ENCODE measurements around the gene MYL7. TPM values are rescaled to one million over a fixed set of nuclear protein-coding genes. Genes with fewer than 3 reads are reported as not detected.
A peak's percentile ranks its signal among the peaks of the same experiment; 100 is the strongest.

MYL7 gene
- total and polyA plus RNA-seq, 10 donors, result 0.22 to 1.6 TPM; not detected in 8

DNA sequence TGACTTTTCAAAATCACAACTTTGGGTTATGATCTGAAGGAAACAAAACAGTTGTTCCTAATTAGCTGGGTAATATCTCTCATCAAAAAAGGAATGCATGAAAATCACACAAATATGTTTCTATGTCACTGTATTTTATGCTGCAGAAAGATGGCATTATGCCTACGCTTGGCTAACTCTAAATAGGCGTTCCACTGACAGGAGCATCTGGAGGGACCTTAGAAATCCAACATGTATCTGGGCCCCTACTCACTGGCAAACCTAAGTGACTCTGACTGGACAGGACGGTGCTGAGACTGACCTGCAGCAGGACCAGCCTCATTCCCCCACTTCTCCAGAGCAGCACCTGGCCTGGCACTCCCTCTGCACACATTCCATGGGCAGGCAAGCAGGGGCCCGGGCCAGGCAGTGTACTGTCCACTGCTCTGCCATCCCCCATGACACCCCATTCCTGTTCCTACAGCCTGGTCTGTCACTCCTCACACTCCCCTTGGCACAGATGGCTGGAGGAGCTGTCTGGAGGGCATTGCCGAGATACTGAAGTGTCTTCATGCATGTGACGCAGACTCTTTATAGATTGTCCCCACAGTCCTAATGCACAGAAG is 2.6 kb upstream of the MYL7 start:
- Histone ChIP-seq H3K36me3 (no peaks in the 10 kb centered on the region), H3K4me3 (no peak overlapping the region), H3K27me3 (replicated peaks in 1 of 7) (peaks cover 0 to 28% (median 7%) of the 10 kb centered on the region in 7 donors), H3K4me1 (peaks cover 5 to 21% (median 16%) of the 10 kb centered on the region in 6 donors), H3K27ac (no peak overlapping the region), H3K9me3 (no peaks in the 10 kb centered on the region)
- TF ChIP-seq POLR2AphosphoS5 (IDR thresholded peaks at IDR 0.05) (no peak), POLR2A (IDR thresholded peaks at IDR 0.05) (no peak), CTCF (IDR thresholded peaks at IDR 0.05 in 8 of 11, conservative IDR thresholded peaks at IDR 0.05 in 3 of 11) (no peak)
- intact Hi-C loops (cut with DNase I; ENCODE audit: low total_unique reads), result no loop called here
- WGBS, 5 donors, result 83 to 93% (median 90%) methylated on average over 6 of the region's 6 CpGs
- peak; percentile 49 for DNase-seq

- Histone ChIP-seq H3K4me3 (no peak overlapping the region), H3K4me1 (peaks cover 5 to 21% (median 16%) of the 10 kb centered on the region in 6 donors), H3K36me3 (no peaks in the 10 kb centered on the region), H3K9me3 (no peaks in the 10 kb centered on the region), H3K27ac (no peak overlapping the region), H3K27me3 (replicated peaks in 1 of 7) (peaks cover 0 to 28% (median 7%) of the 10 kb centered on the region in 7 donors)
- intact Hi-C loops (cut with DNase I; ENCODE audit: low total_unique reads), result no loop called here
- DNase-seq, result peak; percentile 64
- no peak for TF ChIP-seq POLR2AphosphoS5 (IDR thresholded peaks at IDR 0.05)
- TF ChIP-seq POLR2A (IDR thresholded peaks at IDR 0.05), result no peak
- TF ChIP-seq CTCF (IDR thresholded peaks at IDR 0.05 in 8 of 11, conservative IDR thresholded peaks at IDR 0.05 in 3 of 11), result no peak
- 94 to 100% (median 95%) methylated on average over 4 of the region's 4 CpGs for WGBS, 5 donors
Measured at GRCh38 chr7:44142028-44142427, 896 bp upstream of the MYL7 start.

DNA sequence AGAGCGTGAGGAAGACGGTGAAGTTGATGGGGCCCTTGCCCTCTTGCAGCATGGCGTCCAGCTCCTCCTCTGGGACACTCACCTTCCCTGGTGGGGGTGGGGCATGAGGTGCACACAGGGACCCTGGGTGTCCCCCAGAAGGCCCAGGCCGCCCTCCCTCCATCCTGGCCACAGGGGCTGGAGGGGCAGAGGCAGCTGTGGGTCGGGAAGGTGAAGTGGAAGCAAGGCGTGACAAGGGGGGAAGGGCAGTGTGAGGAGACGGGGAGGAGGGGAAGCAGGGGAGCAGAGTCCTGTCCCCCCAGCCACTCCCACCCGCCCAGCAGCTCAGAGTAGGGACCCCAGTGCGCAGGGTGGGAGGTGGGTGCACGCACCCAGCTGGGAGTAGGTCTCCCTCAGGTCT is 791 bp downstream of the MYL7 start:
- intact Hi-C loops (cut with DNase I; ENCODE audit: low total_unique reads), result no loop called here
- TF ChIP-seq POLR2AphosphoS5 (IDR thresholded peaks at IDR 0.05), result no peak
- TF ChIP-seq POLR2A (IDR thresholded peaks at IDR 0.05), result no peak
- TF ChIP-seq CTCF (IDR thresholded peaks at IDR 0.05 in 8 of 11, conservative IDR thresholded peaks at IDR 0.05 in 3 of 11), result no peak
- 77 to 93% (median 82%) methylated on average over 8 to 10 of the region's 10 CpGs for WGBS, 5 donors
- Histone ChIP-seq H3K27me3 (replicated peaks in 1 of 7) (peaks cover 0 to 12% (median 2%) of the 10 kb centered on the region in 7 donors), H3K36me3 (no peaks in the 10 kb centered on the region), H3K4me1 (peaks cover 1 to 6% (median 4%) of the 10 kb centered on the region in 6 donors), H3K4me3 (no peak overlapping the region), H3K27ac (no peak overlapping the region), H3K9me3 (no peaks in the 10 kb centered on the region)
- DNase-seq, result peak; percentile 59

DNA sequence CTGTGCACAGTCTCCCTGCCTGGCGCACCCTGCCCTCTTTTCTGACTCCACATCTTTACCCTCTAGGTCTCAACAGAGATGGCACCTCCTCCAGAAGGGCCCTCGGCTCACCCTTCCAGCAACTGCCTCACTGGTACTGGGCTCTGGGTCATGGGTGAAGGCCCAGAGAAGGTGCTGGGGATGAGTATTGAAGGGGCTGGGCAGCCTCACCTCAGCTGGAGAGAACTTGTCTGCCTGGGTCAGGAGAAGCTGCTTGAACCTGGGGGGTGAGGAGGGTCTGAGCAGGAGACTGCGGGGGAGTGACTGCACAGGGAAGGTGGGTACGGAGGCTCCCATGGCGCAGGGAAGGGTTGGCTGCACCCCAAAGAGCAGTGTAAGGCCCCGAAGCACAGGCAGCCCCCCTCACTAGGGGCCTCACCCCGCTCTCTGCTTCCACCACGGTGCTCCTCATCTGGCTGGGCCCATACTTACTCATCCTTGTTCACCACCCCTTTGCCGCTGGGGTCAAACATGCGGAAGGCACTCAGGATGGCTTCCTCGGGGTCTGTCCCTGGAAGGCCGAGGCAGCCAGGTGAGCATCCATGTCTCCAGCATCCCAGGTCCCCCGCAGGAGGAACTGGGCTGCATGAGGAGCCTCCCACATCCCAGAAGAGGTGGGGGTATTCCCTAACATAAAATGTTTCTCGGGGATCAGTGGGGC is 1.7 kb downstream of the MYL7 start:
- H3K27ac ChIP-seq, result no peak overlapping the region
- H3K36me3 ChIP-seq, result no peaks in the 10 kb centered on the region
- H3K9me3 ChIP-seq, result no peaks in the 10 kb centered on the region
- intact Hi-C loops (cut with DNase I; ENCODE audit: low total_unique reads), result no loop called here
- TF ChIP-seq POLR2AphosphoS5 (IDR thresholded peaks at IDR 0.05), result no peak
- TF ChIP-seq POLR2A (IDR thresholded peaks at IDR 0.05), result no peak
- no peak for TF ChIP-seq CTCF (IDR thresholded peaks at IDR 0.05 in 8 of 11, conservative IDR thresholded peaks at IDR 0.05 in 3 of 11)
- 85 to 94% (median 92%) methylated on average over 10 to 14 of the region's 14 CpGs for WGBS, 5 donors
- H3K4me3 ChIP-seq, result no peak overlapping the region
- peaks cover 0 to 3% (median 0%) of the 10 kb centered on the region in 7 donors for H3K27me3 ChIP-seq (replicated peaks in 1 of 7)
- DNase-seq, result peak; percentile 60
- no peaks in the 10 kb centered on the region for H3K4me1 ChIP-seq

Data from spleen (tissue), 11 donors.